ENCODE results near the gene ZNF735.
"Not testable (repeated sequence)": the region's sequence is repeated elsewhere in the genome, so short reads cannot be mapped to it uniquely, and the experiment has no call there.

The ZNF735 gene

DNA sequence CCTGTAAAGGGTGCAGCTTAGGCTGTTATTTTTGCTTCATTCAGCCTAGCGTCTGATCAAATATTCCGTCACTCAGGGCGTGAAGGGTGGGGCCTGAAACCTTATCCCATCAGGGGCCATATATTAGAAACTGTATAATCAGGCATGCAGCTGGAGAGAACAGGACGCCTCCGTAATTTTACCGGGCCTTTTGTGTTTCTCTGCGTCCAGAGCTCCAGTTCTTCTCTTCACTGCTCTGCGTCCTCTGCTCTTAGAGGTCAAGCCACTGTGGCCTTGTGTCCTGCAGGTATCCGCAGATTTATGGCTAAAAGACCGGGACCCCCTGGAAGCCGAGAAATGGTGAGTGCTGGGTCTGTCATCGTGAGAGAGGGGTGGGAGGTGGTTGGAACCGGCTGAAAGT, at the start of gene ZNF735:
Gene ZNF735, plus strand, starts transcription at position 301 of the 400 bp plus-strand sequence. Its CDS starts 0 bp downstream, at position 301.
- TF ChIP-seq, protein P1, sequence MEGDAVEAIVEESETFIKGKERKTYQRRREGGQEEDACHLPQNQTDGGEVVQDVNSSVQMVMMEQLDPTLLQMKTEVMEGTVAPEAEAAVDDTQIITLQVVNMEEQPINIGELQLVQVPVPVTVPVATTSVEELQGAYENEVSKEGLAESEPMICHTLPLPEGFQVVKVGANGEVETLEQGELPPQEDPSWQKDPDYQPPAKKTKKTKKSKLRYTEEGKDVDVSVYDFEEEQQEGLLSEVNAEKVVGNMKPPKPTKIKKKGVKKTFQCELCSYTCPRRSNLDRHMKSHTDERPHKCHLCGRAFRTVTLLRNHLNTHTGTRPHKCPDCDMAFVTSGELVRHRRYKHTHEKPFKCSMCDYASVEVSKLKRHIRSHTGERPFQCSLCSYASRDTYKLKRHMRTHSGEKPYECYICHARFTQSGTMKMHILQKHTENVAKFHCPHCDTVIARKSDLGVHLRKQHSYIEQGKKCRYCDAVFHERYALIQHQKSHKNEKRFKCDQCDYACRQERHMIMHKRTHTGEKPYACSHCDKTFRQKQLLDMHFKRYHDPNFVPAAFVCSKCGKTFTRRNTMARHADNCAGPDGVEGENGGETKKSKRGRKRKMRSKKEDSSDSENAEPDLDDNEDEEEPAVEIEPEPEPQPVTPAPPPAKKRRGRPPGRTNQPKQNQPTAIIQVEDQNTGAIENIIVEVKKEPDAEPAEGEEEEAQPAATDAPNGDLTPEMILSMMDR (IDR thresholded peaks at IDR 0.05; ENCODE audit: low read depth, low read length, missing control alignments), result no peak

DNA sequence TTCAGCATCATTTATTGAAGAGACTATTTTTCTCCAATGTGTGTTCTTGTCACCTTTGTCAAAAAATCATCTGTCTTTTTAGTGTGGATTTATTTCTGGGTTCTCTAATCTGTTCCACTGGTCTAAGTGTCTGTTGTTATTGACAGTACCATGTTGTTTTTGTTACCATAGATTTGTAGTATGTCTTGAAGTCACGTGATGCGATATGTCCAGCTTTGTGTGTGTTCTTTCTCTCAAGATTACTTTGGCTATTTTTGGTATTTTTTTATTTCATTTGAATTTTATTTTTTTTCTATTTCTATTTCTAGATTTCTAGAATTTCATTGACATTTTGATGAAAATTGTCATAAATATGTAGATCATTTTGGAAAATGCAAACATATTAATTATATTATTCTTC, 36.0 kb upstream of the ZNF735 start:
- H3K36me3 ChIP-seq (replicated peaks); in situ Hi-C loops (cut with HindIII; ENCODE audit: low pct_ligation_motif_present, low sequenced_read_pairs); H3K27me3 ChIP-seq (replicated peaks); DNase-seq; H3K27ac ChIP-seq; H3K4me3 ChIP-seq (ENCODE audit: low read depth, low read length): not testable (repeated sequence)

More for the DNA sequence above, at the start of gene ZNF735:
- DNase-seq, result no peak
- Histone ChIP-seq H3K27me3 (replicated peaks) (no peaks in the 10 kb centered on the region), H3K27ac (no peak within 1 kb of the TSS), H3K4me3 (ENCODE audit: low read depth, low read length) (no peak within 1 kb of the TSS), H3K36me3 (replicated peaks) (no peaks in the 10 kb centered on the region)
- in situ Hi-C loops (cut with HindIII; ENCODE audit: low pct_ligation_motif_present, low sequenced_read_pairs), result no loop called here

DNA sequence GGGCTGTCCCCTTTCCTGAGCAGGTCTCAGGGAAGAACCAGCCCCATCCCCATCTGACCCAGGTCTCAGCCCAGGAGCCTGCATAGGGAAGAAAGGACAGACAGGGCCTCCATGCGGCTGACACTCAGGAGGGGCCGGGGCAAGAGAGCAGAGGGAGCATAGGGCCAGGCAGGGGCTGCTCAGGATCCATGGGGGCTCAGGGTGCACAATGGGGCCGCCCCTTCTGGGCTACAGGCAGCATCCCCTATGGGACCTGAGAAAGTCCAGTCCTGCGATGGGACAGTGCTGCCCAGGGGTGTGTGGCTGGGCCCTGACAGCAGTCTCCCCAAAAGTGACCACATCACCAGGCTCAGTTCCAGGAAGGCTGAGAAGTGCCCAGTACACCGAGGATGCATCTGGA, 32.7 kb upstream of the ZNF735 start:
- H3K4me3 ChIP-seq (ENCODE audit: low read depth, low read length), result no peak overlapping the region
- H3K27ac ChIP-seq, result no peak overlapping the region
- no peaks in the 10 kb centered on the region for H3K36me3 ChIP-seq (replicated peaks)
- DNase-seq, result no peak
- TF ChIP-seq, protein P1 (IDR thresholded peaks at IDR 0.05; ENCODE audit: low read depth, low read length, missing control alignments), result no peak
- H3K27me3 ChIP-seq (replicated peaks), result no peaks in the 10 kb centered on the region
- in situ Hi-C loops (cut with HindIII; ENCODE audit: low pct_ligation_motif_present, low sequenced_read_pairs), result no loop called here

DNA sequence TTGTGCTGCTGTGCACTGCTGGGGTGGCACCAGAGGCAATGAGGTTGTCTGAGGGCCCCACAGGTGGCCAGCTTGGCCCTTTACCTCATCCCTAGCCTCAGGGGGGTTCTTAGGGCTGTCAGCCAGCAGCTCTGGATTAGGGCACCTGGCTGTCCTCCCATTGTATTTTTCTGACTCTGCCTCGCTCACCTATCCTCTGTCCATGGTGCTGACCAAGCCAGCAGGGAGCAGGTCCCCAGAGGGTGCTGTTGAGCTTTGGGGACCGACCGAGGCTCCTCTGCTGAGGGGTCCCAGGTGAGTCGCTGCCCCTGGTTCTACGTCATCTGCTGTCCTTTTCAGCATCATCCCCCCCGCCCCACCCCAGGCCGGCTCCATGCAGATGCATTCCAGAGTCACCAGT, 32.1 kb upstream of the ZNF735 start:
- Histone ChIP-seq H3K27ac (no peak overlapping the region), H3K4me3 (ENCODE audit: low read depth, low read length) (no peak overlapping the region), H3K36me3 (replicated peaks) (no peaks in the 10 kb centered on the region), H3K27me3 (replicated peaks) (no peaks in the 10 kb centered on the region)
- in situ Hi-C loops (cut with HindIII; ENCODE audit: low pct_ligation_motif_present, low sequenced_read_pairs), result no loop called here
- TF ChIP-seq, protein P1 (IDR thresholded peaks at IDR 0.05; ENCODE audit: low read depth, low read length, missing control alignments), result no peak
- DNase-seq, result no peak

DNA sequence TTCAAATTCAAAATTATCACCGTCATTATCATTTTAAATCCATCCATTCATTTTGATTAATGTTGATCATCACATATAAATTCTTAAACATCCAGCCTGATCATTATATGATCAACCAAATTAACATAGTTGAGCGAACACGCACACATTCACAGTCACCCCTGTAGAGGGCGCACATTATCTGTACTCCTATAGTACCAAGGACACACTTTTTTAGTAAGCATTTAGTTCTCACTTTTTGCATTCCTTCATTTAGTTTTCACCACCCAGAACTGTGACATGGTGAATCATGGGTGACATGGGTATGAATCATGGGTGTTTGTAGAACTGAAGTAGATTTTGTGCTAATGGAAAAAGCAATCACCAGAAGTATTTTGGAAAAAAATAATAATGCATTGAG, 26.0 kb upstream of the ZNF735 start:
- Histone ChIP-seq H3K27me3 (replicated peaks) (no peaks in the 10 kb centered on the region), H3K36me3 (replicated peaks) (no peaks in the 10 kb centered on the region), H3K27ac (no peak overlapping the region), H3K4me3 (ENCODE audit: low read depth, low read length) (no peak overlapping the region)
- TF ChIP-seq, protein P1 (IDR thresholded peaks at IDR 0.05; ENCODE audit: low read depth, low read length, missing control alignments), result peak; percentile 14
- DNase-seq, result no peak
- in situ Hi-C loops (cut with HindIII; ENCODE audit: low pct_ligation_motif_present, low sequenced_read_pairs), result no loop called here

DNA sequence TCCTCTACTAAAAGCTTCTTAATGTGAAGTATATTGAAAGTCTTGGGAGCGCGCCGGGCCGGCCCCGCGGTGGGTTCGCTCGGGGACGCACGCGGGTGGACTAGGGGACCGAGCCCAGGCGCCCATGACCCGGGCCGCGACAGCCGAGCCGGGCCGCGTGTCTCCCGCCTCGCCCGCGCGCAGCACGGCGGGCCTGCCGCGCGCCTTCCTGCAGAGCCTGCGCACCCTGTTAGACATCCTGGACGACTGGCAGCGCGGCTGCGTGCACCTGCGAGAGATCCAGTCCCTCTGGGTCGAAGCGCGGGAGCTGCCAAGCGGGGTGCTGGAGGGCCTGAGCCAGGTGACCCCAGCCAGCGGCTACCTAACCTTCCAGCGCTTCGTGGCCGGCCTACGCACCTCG, 25.4 kb upstream of the ZNF735 start:
- in situ Hi-C loops (cut with HindIII; ENCODE audit: low pct_ligation_motif_present, low sequenced_read_pairs), result no loop called here
- no peak overlapping the region for H3K27ac ChIP-seq
- H3K27me3 ChIP-seq (replicated peaks), result no peaks in the 10 kb centered on the region
- no peaks in the 10 kb centered on the region for H3K36me3 ChIP-seq (replicated peaks)
- no peak overlapping the region for H3K4me3 ChIP-seq (ENCODE audit: low read depth, low read length)
- DNase-seq, result no peak
- TF ChIP-seq, protein P1 (IDR thresholded peaks at IDR 0.05; ENCODE audit: low read depth, low read length, missing control alignments), result no peak

All from brain microvascular endothelial cell (primary cell).